ENCODE measurements around the gene NPAS3.

GRCh38 chr14:33114331-33114730 is 175.7 kb downstream of the NPAS3 start:
- TF ChIP-seq ATF2 (tag by site-specific recombination; IDR thresholded peaks at IDR 0.05; ENCODE audit: low read depth) = no peak
- no peak for TF ChIP-seq ZNF530 (tag by site-specific recombination; IDR thresholded peaks at IDR 0.05; ENCODE audit: low read depth)
- TF ChIP-seq ZNF335 (tag by site-specific recombination; conservative IDR thresholded peaks at IDR 0.05) = no peak
- TF ChIP-seq, protein P1, sequence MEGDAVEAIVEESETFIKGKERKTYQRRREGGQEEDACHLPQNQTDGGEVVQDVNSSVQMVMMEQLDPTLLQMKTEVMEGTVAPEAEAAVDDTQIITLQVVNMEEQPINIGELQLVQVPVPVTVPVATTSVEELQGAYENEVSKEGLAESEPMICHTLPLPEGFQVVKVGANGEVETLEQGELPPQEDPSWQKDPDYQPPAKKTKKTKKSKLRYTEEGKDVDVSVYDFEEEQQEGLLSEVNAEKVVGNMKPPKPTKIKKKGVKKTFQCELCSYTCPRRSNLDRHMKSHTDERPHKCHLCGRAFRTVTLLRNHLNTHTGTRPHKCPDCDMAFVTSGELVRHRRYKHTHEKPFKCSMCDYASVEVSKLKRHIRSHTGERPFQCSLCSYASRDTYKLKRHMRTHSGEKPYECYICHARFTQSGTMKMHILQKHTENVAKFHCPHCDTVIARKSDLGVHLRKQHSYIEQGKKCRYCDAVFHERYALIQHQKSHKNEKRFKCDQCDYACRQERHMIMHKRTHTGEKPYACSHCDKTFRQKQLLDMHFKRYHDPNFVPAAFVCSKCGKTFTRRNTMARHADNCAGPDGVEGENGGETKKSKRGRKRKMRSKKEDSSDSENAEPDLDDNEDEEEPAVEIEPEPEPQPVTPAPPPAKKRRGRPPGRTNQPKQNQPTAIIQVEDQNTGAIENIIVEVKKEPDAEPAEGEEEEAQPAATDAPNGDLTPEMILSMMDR (tag by site-specific recombination; IDR thresholded peaks at IDR 0.05) = no peak
